Measurements from ENCODE around the gene BTBD9. TPM values are rescaled to one million over a fixed set of nuclear protein-coding genes. Genes with fewer than 3 reads are reported as not detected.
A peak's percentile ranks its signal among the peaks of the same experiment; 100 is the strongest.

BTBD9 gene
- total and polyA plus RNA-seq, 2 donors (not counting 3 experiments of a cell fraction or from before 2014, with no cell fraction given) = 4.9 to 15.0 TPM

DNA sequence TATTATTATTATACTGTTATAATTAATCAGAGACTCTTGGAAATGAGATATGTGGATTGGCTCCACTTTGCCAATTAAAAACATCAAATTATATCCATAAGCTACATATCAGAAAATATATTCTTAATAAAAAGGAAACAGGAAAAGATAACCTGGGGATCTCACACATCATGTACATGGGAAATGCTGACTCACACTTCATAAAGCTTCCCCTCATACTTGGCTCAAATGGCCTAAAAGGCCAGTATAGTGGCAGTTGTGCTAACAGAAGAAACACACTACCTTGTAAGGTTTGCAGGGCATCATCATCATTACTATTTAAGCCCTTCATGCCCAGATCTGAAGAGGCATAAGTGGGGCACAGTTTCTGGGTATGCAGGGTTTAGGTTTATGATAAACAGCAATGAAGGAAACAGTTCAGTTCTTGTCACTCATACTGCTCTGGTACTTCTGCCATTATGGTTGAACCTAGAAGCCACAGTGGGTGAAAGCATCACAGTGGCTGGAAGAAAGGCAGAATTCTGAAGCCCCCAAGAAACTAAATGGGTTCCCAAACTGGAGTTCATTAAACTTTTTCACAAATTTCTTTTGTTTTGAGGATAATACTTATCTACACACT lies 60.6 kb downstream of the BTBD9 start:
- intact Hi-C loops (cut with micrococcal nuclease) = no loop called here
- no peaks in the 10 kb centered on the region for H3K9me3 ChIP-seq (replicated peaks; ENCODE audit: control insufficient read depth, insufficient read depth, low read length)
- peak overlapping the region; percentile 42 for H3K27ac ChIP-seq (ENCODE audit: insufficient read depth, low read depth, low read length)
- ChIA-PET POLR2A (no interaction called here), CTCF (interaction anchor here (0.7 to 2.4 kb wide), 8 partner anchors 8 to 226 kb away, joined by 3 to 9 read pairs (median 4); no protein-coding TSS in a partner anchor)
- H3K4me2 ChIP-seq (ENCODE audit: insufficient read depth, low read length) = peak overlapping the region; percentile 21
- no peaks in the 10 kb centered on the region for H4K20me1 ChIP-seq (replicated peaks; ENCODE audit: control insufficient read depth, extremely low read depth, insufficient read depth, low read length)
- peak overlapping the region; percentile 83 for H2AFZ ChIP-seq (ENCODE audit: low read depth, low read length)
- H3K27me3 ChIP-seq (ENCODE audit: control insufficient read depth in 2 of 2, insufficient read depth in 2 of 2, low read length in 2 of 2) = no peaks in the 10 kb centered on the region
- dilution Hi-C loops (cut with MboI; ENCODE audit: extremely low pct_ligation_motif_present, low sequenced_read_pairs) = no loop called here
- H3K4me1 ChIP-seq (ENCODE audit: control insufficient read depth, extremely low read depth, insufficient read depth, low read length) = peaks cover 14% of the 10 kb centered on the region
- DNase-seq (ENCODE audit: low read depth, low spot score) (peak; percentile 69), FAIRE-seq (peak; percentile 60)
- H3K9me1 ChIP-seq (replicated peaks; ENCODE audit: control insufficient read depth, extremely low read depth, insufficient read depth, low read length) = no peaks in the 10 kb centered on the region
- TF ChIP-seq FOS (IDR thresholded peaks at IDR 0.05; ENCODE audit: borderline replicate concordance, insufficient read depth, low read length) (peak; percentile 55), JUN (IDR thresholded peaks at IDR 0.05; ENCODE audit: borderline replicate concordance, insufficient read depth, insufficient read length, low read depth) (peak; percentile 18), POLR2A (IDR thresholded peaks at IDR 0.05; ENCODE audit: low read depth, low read length) (no peak), MYC (IDR thresholded peaks at IDR 0.05; ENCODE audit: low read depth, low read length) (no peak)
- TF ChIP-seq, protein P1, sequence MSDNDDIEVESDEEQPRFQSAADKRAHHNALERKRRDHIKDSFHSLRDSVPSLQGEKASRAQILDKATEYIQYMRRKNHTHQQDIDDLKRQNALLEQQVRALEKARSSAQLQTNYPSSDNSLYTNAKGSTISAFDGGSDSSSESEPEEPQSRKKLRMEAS (IDR thresholded peaks at IDR 0.05; ENCODE audit: insufficient read depth, insufficient read length) = no peak
- no peak overlapping the region for H3K9ac ChIP-seq (replicated peaks; ENCODE audit: extremely low read depth, insufficient read depth, low read length)
- BruUV-seq (replicated peaks) = no TSS peak
- no peak overlapping the region for H3K4me3 ChIP-seq (replicated peaks in 1 of 3; ENCODE audit: insufficient read depth in 1 of 3, low read depth in 1 of 3, low read length in 3 of 3)
- no peaks in the 10 kb centered on the region for H3K36me3 ChIP-seq (ENCODE audit: control insufficient read depth in 2 of 2, extremely low read depth in 1 of 2, insufficient read depth in 2 of 2, low read length in 2 of 2)
- no peaks in the 10 kb centered on the region for H3K79me2 ChIP-seq (ENCODE audit: control insufficient read depth, insufficient read depth, low read length)

DNA sequence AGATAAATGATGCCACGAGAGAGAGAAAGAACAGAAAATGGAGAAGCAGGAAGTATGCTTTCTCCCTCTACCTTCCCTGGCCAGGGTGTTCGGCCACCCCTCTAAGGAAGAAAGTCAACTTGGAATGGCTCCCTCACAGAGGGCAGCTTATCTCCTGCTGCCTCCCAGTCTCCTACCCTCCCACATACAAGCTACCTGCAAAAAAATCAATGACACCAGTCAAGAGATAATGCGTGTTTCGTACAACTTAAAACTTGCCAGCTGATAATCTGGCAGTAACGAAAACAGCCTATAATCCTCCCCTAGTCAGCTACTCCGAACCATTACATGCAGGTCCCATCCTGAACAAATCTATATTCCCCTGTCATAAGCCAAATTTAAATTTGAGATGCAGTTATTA lies 61.7 kb downstream of the BTBD9 start:
- TF ChIP-seq CTCF (IDR thresholded peaks at IDR 0.05; ENCODE audit: extremely low read depth in 1 of 2, insufficient read depth in 1 of 2, low read depth in 1 of 2, low read length in 2 of 2) (no peak), GATA2 (IDR thresholded peaks at IDR 0.05; ENCODE audit: insufficient read depth, insufficient read length, low read depth, low read length) (no peak), POLR2AphosphoS5 (IDR thresholded peaks at IDR 0.05; ENCODE audit: insufficient read depth, low read depth, low read length) (no peak), MYC (IDR thresholded peaks at IDR 0.05; ENCODE audit: low read depth, low read length) (no peak), POLR2A (IDR thresholded peaks at IDR 0.05; ENCODE audit: low read depth, low read length) (no peak), EZH2 (IDR thresholded peaks at IDR 0.05; ENCODE audit: borderline replicate concordance, low read depth, low read length, severe bottlenecking) (no peak), JUN (IDR thresholded peaks at IDR 0.05; ENCODE audit: borderline replicate concordance, insufficient read depth, insufficient read length, low read depth) (no peak), FOS (IDR thresholded peaks at IDR 0.05; ENCODE audit: borderline replicate concordance, insufficient read depth, low read length) (no peak)
- TF ChIP-seq, protein P1 (IDR thresholded peaks at IDR 0.05; ENCODE audit: insufficient read depth, insufficient read length) = no peak
- no TSS peak for BruUV-seq (replicated peaks)
- FAIRE-seq (no peak), DNase-seq (ENCODE audit: low read depth, low spot score) (no peak)
- Histone ChIP-seq H3K4me2 (ENCODE audit: insufficient read depth, low read length) (no peak overlapping the region), H3K4me3 (replicated peaks in 1 of 3; ENCODE audit: insufficient read depth in 1 of 3, low read depth in 1 of 3, low read length in 3 of 3) (no peak overlapping the region), H3K79me2 (ENCODE audit: control insufficient read depth, insufficient read depth, low read length) (no peaks in the 10 kb centered on the region), H3K36me3 (ENCODE audit: control insufficient read depth in 2 of 2, extremely low read depth in 1 of 2, insufficient read depth in 2 of 2, low read length in 2 of 2) (no peaks in the 10 kb centered on the region), H4K20me1 (replicated peaks; ENCODE audit: control insufficient read depth, extremely low read depth, insufficient read depth, low read length) (no peaks in the 10 kb centered on the region), H3K27ac (ENCODE audit: insufficient read depth, low read depth, low read length) (no peak overlapping the region), H2AFZ (ENCODE audit: low read depth, low read length) (no peak overlapping the region), H3K9me1 (replicated peaks; ENCODE audit: control insufficient read depth, extremely low read depth, insufficient read depth, low read length) (no peaks in the 10 kb centered on the region), H3K9me3 (replicated peaks; ENCODE audit: control insufficient read depth, insufficient read depth, low read length) (no peaks in the 10 kb centered on the region), H3K27me3 (ENCODE audit: control insufficient read depth in 2 of 2, insufficient read depth in 2 of 2, low read length in 2 of 2) (no peaks in the 10 kb centered on the region), H3K9ac (replicated peaks; ENCODE audit: extremely low read depth, insufficient read depth, low read length) (no peak overlapping the region), H3K4me1 (ENCODE audit: control insufficient read depth, extremely low read depth, insufficient read depth, low read length) (peaks cover 21% of the 10 kb centered on the region)
- intact Hi-C loops (cut with micrococcal nuclease) = no loop called here
- POLR2A ChIA-PET = no interaction called here
- CTCF ChIA-PET = interaction anchor here (0.7 to 2.4 kb wide), 4 partner anchors 7 to 84 kb away, joined by 3 to 9 read pairs (median 4); no protein-coding TSS in a partner anchor
- dilution Hi-C loops (cut with MboI; ENCODE audit: extremely low pct_ligation_motif_present, low sequenced_read_pairs) = no loop called here

Measured in endothelial cell of umbilical vein (primary cell).